ENCODE measurements around the gene EFNB3.

GRCh38 chr17:7656958-7657609 is 47.9 kb upstream of the EFNB3 start:
- no peak for TF ChIP-seq CTCF (conservative IDR thresholded peaks at IDR 0.05; ENCODE audit: low read depth, low read length)
- TF ChIP-seq EZH2 (IDR thresholded peaks at IDR 0.05; ENCODE audit: borderline replicate concordance, low read depth, low read length, poor library complexity, severe bottlenecking), result no peak

Data from A673 (cell line).